Activated T-cell treated with anti-CD3 and anti-CD28 coated beads for 1 hour (primary cell): ENCODE data around the gene EIF4G3.

Source experiments
- DNase-seq: peaks from one replicate; pipeline ENCODE4 v3.0.0-alpha.2; 2020; ENCODE audit warnings: low read depth

EIF4G3 gene

DNA sequence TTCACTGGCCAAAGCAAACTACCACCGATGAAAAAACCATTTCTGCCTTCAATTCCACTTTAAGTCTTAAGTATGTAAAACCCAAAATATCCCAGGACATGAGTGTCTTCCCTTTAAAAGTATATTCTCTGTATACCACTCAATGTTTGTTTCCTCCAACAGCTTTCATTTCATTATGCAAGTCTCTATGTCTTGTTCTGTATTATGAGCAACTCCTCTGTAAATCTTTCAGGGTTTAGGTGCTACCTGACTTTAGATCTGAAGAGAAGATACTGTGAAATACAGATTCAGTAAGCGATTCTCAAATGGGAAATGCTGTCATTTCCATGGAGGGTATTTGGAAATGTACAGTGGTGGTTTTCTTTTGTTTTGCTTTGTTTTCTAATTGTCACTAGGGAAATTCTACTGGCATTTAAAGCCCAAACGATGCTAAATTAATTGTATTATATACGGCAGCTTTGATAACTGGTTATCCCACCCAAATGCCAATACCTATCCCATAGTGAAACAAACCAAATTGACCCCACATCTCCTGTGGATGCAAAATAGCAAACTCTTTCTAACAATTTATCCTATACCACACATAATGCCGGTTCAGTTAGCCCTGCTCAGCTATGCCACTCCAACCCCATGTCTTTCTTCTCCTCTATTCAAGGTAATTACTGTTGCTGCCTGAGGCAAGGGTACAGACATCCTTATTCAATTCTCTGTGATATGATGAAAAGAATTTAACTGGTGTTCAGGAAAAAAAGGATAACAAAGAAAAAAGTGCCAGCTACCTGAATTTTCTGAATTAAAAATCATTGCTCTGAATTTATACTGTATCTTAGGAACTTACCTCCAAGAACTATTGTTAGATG is 182.8 kb downstream of the EIF4G3 start:
- no peak for DNase-seq

DNA sequence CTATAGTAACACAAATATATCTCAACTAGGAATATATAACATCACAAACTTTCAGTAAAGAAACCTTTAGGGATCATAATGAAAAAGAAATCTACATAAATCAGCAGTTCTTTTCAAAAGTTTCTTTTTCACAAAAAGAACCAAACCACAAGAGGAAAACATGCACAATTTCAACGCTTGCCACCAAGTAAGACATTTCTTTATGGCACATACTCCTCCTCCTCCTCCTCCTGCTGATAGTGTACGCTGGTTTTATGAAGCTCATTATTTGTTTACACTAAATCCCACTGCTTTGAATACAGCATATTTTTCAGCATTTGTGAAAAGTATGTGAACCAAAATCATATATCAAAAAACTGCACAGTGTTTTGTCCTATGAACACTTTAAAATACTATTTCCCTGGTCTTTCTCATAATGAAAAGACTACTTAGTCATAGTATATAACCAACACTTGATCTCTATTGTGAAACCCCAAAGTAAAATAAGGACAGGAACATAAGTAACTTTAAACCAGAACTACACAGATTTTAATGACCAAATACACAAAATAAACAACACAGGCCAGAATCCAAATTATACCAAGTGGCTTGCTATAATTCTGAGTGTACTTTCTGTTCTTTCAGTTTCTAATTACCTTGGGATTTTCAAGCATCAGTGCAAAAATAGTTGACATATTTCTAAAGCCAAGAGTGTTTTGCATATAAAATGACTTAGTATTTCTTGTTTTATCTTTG is 184.2 kb downstream of the EIF4G3 start:
- no peak for DNase-seq

DNA sequence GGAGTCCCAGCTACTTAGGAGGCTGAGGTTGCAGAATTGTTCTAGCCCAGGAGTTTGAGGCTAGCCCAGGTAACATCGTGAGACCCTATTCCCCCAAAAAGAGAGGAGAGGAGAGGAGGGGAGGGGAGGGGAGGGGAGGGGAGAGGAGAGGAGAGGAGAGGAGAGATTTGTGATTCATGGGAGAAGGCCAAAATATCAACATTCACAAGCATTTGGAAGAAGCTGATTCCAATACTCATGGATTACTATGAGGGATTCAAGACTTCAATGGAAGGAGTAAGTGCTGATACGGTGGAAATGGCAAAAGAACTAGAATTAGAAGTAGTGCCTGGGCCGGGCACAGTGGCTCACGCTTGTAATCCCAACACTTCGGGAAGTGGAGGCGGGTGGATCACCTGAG is 187.8 kb downstream of the EIF4G3 start:
- no peak for DNase-seq

DNA sequence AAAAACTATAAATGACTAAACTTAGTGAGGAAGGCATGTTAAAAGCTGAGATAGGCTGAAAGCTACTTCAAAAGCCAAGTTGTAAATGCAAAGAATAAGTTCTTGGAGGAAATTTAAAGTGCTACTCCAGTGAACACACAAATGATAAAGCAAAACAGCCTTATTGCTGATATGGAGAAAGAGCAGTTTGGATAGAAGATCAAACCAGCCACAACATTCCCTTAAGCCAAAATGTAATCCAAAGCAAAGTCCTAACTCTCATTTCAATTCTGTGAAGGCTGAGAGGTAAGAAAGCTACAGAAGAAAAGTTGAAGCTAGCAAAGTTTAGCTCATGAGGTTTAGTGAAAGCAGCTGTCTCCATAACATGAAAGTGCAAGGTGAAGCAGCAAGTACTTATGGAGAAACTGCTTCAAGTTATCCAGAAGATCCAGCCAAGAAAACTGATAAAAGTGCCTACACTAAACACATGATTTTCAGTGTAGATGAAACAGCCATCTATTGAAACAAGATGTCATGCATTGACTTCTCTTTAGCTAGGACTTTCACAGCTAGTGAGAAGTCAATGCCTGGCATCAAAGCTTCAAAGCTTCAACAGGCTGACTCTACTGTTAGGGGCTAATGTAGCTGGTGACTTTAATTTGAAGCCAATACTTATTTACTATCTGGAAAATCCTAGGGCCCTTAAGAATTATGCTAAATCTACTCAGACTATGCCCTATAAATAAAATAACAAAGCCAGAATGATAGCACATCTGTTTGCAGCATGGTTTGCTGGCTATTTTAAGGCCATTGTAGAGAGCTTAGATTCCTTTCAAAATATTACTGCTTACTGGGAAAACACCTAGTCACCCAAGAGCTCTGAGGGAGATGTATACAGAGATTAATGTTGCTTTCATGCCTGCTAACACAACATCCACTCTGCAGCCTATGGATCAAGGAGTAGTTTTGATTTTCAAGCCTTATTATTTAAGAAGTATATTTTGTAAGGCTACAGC is 188.6 kb downstream of the EIF4G3 start:
- DNase-seq: no peak

DNA sequence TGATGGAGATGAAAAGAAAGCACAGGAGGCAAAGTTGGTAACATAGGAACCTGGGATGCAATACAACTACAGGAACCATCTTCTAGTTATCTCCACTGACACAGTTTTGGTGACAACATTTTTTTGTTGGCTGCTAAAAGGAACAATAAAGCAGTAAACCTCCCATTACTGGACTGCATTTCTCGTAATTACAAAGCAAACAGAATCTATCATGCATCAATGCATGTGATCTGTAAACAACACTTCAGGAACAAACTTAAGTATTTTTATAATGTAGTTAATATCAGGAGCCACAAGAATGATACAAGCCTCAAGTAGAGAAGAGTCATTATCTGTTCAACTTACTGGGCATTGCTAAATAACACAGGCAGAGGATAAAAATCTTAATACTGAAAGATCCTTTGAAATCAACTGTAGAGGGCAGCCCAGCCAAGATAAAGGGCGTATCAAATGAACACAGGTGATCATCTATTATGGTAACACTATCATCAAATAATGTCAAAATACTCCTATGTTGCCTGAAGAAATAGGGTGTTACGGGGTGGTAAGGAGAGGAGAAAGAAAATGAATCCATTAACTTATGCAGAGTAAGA is 193.3 kb downstream of the EIF4G3 start:
- no peak for DNase-seq

DNA sequence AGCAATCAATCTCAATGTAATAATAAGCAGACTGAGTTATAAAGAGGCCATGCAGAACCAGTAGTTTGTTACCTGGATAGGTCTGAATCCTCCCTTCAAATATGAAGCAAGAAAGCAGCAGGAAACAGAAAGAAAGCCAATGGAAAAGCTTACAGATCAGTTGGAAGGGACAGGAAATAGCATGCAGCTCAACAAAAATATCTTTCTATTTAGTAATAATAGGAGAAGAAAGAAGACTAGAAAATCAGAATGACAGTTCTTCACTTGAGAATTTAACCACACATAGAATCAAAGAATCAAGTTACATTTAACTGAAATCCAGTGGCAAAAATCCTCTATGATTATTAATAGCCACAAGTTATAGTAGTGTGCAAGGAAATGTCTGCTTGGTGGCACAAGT is 194.4 kb downstream of the EIF4G3 start:
- no peak for DNase-seq

DNA sequence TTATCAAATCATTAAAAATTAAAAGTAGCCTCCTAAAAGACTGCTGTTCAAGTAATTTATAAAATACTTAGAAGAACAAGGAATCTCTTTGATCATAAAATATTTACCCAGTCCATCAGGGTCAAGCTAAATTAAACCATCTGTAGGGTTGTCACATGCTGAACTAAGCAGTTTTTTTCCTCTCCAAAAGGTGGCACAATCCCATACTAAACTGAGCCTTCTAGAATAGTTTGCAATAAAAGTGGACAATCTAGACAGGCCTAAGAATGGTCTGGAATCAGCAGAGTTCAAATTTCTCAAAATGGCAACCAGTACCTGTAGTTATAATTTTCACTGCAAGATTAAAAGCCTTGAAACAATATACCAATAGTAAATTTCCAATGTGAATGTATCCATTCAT is 194.8 kb downstream of the EIF4G3 start:
- no peak for DNase-seq

DNA sequence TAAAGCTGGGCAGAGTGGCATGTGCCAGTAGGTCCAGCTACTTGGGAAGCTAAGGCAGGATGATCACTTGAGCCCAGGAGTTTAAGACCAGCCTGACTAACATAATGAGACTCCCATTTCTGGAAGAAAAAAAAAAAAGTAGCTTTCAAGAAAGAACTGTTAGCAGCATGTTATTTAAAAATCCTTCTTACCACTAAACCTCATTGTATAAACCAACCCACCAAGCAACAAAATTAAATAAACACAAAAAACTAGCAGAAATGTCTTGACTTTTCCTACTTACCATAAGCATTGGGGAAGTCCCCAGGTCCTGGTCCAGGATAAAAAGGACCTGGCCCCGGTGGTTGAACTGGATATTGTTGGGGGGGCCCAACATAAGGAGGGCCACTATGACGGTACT is 196.6 kb downstream of the EIF4G3 start:
- no peak for DNase-seq

DNA sequence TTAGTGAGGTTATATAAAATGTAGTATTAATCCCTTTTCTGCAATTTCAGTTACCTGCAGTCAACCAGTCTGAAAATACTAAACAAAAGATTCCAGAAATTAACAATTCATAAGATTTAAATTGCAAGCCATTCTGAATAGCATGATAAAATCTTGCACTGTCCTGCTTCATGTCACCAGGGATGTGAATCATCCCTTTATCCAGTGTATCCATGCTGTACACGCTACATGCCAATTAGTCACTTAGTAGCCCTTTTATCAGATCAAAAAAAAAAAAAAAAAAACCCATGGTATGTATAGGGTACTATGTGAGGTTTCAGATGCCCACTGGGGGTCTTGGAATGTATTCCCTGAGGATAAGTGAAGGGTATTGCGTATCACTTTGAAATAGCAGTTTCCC is 198.3 kb downstream of the EIF4G3 start:
- no peak for DNase-seq

DNA sequence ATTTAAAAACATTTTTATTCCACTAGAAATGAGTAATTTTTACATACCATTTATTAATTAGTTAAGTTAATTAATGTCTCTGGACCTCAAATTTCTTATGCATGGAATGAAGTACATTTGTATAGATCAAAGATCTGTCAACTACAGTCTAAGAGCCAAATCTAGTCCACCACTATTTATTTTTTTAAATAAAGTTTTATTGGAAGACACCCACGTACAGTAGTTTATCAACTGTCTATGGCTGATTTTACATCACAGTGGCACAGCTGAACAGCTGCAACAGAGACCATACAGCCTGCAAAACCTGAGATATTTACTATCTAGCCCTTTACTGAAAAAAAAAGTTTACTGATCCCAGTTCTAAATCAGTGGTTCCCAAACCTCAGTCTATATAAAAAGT is 201.0 kb downstream of the EIF4G3 start:
- DNase-seq: no peak

DNA sequence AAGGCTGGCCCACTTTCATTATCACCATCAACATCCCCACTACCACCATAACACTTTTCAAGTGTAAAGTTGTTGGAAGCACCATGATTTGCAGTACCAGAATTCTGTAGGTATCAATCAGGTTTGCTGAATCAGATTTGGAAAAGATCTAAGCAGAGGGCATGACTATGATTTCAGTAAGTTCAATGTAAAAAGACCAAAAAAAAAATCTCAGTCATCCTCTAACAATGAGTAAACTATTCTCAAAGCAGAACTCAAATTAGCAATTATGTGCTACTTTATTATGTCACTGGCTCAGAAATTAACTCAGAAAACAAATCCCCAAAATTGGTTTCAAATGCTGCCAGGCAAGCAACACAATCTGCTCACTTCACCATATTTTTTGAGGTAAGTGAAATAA is 201.7 kb downstream of the EIF4G3 start:
- DNase-seq: no peak

DNA sequence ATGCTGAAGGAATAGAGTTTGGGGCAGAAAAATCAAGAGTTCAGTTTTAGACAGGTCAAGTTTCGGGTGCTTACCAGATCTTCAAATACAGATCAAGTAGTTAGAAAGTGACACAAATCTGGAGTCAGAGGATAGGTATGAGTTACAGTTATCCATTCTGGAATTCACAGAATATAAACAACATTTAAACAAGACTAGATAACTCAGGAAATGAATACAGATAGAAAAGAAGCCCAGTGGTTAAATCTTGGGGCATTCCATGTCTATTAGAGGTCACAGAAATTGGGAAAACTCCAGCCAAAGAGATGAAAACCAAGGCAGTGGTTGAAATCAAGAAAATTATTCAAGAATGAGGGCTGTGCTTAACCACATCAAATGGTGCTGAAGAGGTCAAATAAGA is 202.6 kb downstream of the EIF4G3 start:
- DNase-seq: no peak

DNA sequence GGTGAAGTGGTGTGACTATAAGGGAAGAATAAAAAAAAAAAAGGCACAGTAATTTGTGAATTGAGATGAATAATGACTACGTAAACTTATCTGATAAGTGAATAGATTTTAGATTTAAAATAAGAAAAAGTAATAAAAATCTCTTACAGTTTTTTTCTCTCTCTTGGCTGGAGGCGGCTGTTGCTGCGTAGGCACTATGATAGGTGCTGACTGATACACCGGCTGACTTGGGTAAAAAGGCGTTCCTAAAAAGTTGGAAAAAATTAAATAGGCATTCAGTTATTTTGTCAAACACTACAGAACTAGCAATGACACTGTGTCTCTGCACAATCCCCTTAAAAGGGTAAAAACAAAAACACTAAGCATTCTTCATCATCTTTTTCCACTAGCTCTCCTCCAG is 203.8 kb downstream of the EIF4G3 start:
- no peak for DNase-seq

DNA sequence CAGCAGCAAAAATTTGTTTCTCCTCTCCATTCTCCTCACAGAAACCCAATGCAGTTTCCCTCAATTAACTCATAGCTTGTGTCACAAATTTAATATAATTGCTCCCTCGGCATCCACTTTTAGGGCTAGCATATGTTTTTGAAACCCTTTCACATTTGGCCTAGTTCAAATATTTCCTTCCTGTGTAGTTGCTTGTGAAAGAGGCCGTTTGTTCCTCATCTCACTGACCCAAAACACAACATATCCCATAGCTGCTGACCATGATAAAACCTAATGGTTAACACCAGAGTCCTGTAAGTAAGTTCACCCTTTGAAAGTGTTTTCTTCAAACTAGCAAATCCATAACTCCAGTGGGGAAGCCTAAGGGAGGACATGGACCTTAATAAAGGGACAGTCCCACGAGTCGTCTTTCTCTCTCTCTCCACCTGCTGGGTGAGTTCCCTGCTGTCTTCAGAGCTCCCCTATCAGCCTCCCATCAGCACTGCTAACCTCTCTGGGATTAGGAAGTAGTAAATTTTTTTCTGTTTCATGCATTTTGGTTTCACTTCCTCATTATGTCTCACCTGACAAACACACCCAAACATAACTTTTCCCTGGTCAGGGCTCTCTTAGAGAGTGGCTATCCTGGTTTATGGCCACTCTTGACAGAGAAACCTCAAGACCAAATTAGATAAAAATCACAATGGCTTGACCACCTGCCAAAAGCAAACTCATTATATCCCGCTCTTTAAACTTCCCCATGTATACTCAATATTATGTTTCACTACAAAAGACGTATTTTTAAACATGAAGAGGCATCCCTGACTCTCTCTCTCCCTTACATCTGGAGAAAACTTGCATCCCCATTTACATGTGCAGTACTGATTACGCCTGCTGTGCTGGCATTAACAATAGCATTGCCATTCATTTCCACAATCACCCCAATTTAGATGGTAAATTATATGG is 211.9 kb downstream of the EIF4G3 start:
- no peak for DNase-seq

DNA sequence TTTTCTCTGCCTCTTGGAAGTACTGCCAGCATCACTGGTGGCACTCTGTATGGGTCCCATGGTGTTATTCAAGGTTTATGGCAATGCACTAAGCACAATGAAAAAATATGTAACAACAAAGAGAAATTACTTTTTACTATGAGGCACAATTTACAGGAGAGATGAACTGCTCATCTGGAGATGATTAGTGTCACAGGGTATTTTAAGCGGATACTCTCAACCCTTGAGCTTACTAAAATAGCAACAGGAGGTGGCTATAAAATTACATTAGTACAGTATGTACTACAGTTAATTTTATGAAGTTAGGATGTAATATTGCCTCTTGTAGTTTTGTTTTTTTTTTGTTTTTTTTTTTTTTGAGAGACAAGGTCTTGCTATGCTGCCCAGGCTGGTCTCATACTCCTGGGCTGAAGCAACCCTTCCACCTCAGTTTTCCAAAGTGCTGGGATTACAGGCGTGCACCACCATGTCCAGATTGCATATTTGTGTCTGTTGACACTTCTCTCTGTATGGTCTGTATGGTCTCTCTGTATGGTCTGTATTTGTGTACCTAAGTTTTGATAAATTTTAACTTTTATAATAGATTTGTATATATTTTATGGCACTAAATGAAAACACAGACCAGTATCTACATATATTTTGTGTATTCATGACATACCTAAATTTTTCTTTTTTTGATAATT is 214.0 kb downstream of the EIF4G3 start:
- DNase-seq: no peak

DNA sequence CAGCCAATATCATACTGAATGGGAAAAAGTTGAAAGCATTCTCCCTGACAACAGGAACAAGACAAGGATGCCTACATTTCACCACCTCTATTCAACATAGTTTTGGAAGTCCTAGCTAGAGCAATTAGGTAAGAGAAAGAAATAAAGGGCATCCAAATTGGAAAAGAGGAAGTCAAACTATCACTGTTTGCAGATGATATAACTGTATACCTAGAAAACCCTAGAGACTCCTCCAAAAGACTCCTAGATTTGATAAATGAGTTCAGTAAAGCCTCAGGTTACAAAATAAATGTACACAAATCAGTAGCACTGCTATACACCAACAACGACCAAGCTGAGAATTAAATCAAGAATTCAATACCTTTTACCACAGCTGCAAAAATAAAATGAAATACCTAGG is 218.3 kb downstream of the EIF4G3 start:
- no peak for DNase-seq

DNA sequence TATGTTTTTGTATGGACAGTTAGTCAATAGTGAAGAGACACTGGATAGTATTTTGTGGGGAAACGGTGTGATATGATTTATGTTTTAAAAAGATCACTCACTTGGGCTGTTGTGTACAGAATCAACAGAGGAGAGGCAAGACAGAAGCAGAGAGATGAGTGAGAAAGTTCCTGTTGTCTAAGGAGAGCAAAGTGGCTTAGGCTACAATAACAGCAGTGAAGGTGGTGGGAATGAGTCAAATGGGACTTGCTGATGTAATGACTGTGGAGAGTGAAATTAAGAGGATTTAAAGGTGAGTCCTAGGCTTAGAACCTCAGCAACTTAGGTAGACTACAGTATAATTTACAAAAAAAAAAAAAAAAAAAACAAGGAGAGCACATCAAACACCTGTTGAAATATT is 220.4 kb downstream of the EIF4G3 start:
- no peak for DNase-seq

DNA sequence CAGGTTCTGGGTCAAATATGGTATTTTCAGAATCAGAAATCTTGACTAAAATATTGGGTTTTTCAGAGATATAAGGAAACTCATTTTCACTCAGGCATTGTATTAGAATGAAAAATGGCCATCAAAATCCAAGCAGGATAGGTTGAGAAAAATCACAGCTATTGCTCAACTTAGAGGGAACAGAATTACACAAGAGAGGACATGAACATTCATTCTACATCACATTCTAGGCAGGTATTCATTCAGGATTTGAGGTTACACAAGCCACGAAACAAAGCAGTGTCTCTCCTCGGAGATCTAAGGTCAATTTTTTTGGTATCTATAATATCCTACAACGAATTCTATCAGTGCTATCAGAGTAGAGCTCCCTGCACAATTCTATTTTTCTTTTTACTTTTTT is 226.0 kb downstream of the EIF4G3 start:
- DNase-seq: no peak

DNA sequence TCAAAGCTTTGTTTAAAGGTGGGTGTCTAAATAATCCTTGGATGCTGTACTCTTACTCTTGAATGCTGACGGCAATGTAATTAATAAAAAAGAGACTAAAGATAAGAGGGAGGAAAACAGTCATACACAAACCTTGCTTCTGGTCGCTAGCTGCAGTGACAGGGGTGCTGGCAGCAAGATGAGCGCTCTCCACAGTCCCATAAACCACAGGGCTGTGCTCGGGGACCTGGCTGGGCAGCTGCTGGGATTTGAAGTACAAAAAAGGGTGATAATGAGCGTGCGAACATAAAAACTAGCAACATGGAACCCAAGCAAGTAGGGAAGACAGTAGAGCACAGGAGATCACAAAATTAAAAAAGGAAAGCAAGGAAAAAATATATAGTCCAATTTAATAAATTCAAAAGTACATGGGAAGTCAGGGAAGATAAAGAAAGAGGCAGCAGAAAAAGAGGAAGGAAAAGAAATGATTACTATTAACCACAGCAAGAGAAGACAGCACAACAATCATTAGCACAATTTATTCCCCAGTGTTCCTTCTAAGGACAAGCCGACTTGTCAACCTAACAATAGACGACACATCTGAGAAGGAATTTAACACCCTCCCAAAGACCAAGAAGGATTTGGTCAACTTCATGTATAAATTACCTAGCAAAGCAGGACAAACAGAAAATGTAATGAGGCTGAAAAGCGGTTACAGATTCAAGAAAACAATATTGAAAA is 226.7 kb downstream of the EIF4G3 start:
- DNase-seq: no peak

DNA sequence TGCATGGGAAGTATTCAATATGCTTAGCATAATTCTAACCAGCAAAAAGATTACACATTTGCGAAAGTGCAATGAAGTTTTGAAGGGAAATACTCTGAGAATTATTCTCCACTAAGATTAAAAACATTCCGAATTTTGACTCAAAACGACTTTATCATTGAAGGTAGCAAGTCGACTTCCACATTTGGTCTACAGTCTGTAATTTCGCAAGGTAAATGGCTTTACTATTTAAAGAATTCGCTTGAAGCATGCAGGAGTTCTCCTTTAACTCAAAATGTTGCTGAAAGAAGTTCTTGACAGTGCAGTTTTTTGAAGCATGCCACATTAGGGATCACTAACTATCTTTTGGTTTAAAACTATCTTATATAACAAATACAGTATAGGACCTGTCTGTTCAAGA is 228.6 kb downstream of the EIF4G3 start:
- no peak for DNase-seq
